ENCODE measurements around the gene SH3RF3. TPM values are rescaled to one million over a fixed set of nuclear protein-coding genes. Genes with fewer than 3 reads are reported as not detected.

Gene SH3RF3
- total and polyA plus RNA-seq, 2 donors (not counting 1 experiment from before 2014, with no cell fraction given): 8.3 to 10.1 TPM

- Histone ChIP-seq H3K36me3 (ENCODE audit: control insufficient read depth, insufficient read depth, low read length) (no peaks in the 10 kb centered on the region), H4K20me1 (ENCODE audit: control insufficient read depth, extremely low read depth, insufficient read depth, low read length) (no peaks in the 10 kb centered on the region), H3K79me2 (ENCODE audit: control insufficient read depth, insufficient read depth, low read length) (peaks cover 45% of the 10 kb centered on the region), H3K9ac (ENCODE audit: insufficient read depth, low read length) (no peak overlapping the region), H3K4me3 (replicated peaks in 1 of 4; ENCODE audit: control extremely low read depth in 1 of 4, insufficient read depth in 1 of 4, low read depth in 3 of 4, low read length in 4 of 4) (no peak overlapping the region), H2AFZ (ENCODE audit: low read length) (no peak overlapping the region), H3K4me2 (ENCODE audit: extremely low read depth, insufficient read depth, low read length) (peak overlapping the region; percentile 62), H3K27me3 (ENCODE audit: control insufficient read depth, insufficient read depth, low read length) (no peaks in the 10 kb centered on the region), H3K4me1 (ENCODE audit: control insufficient read depth, extremely low read depth, insufficient read depth, low read length) (peaks cover 31% of the 10 kb centered on the region), H3K9me3 (ENCODE audit: control insufficient read depth, insufficient read depth, low read depth, low read length) (no peaks in the 10 kb centered on the region), H3K27ac (ENCODE audit: insufficient read depth, low read length) (peak overlapping the region; percentile 3)
- peak in 1 of 2 donors; percentile 70 for DNase-seq (ENCODE audit: low read depth in 2 of 2)
- TF ChIP-seq, protein P1, sequence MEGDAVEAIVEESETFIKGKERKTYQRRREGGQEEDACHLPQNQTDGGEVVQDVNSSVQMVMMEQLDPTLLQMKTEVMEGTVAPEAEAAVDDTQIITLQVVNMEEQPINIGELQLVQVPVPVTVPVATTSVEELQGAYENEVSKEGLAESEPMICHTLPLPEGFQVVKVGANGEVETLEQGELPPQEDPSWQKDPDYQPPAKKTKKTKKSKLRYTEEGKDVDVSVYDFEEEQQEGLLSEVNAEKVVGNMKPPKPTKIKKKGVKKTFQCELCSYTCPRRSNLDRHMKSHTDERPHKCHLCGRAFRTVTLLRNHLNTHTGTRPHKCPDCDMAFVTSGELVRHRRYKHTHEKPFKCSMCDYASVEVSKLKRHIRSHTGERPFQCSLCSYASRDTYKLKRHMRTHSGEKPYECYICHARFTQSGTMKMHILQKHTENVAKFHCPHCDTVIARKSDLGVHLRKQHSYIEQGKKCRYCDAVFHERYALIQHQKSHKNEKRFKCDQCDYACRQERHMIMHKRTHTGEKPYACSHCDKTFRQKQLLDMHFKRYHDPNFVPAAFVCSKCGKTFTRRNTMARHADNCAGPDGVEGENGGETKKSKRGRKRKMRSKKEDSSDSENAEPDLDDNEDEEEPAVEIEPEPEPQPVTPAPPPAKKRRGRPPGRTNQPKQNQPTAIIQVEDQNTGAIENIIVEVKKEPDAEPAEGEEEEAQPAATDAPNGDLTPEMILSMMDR (conservative IDR thresholded peaks at IDR 0.05 in 1 of 2, IDR thresholded peaks at IDR 0.05 in 1 of 2; ENCODE audit: low read depth in 1 of 2, low read length in 2 of 2): no peak
- TF ChIP-seq EZH2 (IDR thresholded peaks at IDR 0.05; ENCODE audit: low read length, missing control alignments): no peak
Observed at GRCh38 chr2:109166811-109167210, 37.8 kb downstream of the SH3RF3 start.

GRCh38 chr2:109168086-109168485, 39.1 kb downstream of the SH3RF3 start:
- no peak overlapping the region for H3K4me2 ChIP-seq (ENCODE audit: extremely low read depth, insufficient read depth, low read length)
- peak in 1 of 2 donors; percentile 45 for DNase-seq (ENCODE audit: low read depth in 2 of 2)
- H3K4me1 ChIP-seq (ENCODE audit: control insufficient read depth, extremely low read depth, insufficient read depth, low read length): peaks cover 40% of the 10 kb centered on the region
- no peaks in the 10 kb centered on the region for H3K36me3 ChIP-seq (ENCODE audit: control insufficient read depth, insufficient read depth, low read length)
- H3K9ac ChIP-seq (ENCODE audit: insufficient read depth, low read length): no peak overlapping the region
- H3K79me2 ChIP-seq (ENCODE audit: control insufficient read depth, insufficient read depth, low read length): peaks cover 45% of the 10 kb centered on the region
- H3K4me3 ChIP-seq (replicated peaks in 1 of 4; ENCODE audit: control extremely low read depth in 1 of 4, insufficient read depth in 1 of 4, low read depth in 3 of 4, low read length in 4 of 4): no peak overlapping the region
- no peak overlapping the region for H2AFZ ChIP-seq (ENCODE audit: low read length)
- H3K9me3 ChIP-seq (ENCODE audit: control insufficient read depth, insufficient read depth, low read depth, low read length): no peaks in the 10 kb centered on the region
- H3K27me3 ChIP-seq (ENCODE audit: control insufficient read depth, insufficient read depth, low read length): no peaks in the 10 kb centered on the region
- TF ChIP-seq EZH2 (IDR thresholded peaks at IDR 0.05; ENCODE audit: low read length, missing control alignments): no peak
- TF ChIP-seq, protein P1 (conservative IDR thresholded peaks at IDR 0.05 in 1 of 2, IDR thresholded peaks at IDR 0.05 in 1 of 2; ENCODE audit: low read depth in 1 of 2, low read length in 2 of 2): no peak
- H4K20me1 ChIP-seq (ENCODE audit: control insufficient read depth, extremely low read depth, insufficient read depth, low read length): no peaks in the 10 kb centered on the region
- no peak overlapping the region for H3K27ac ChIP-seq (ENCODE audit: insufficient read depth, low read length)

DNA sequence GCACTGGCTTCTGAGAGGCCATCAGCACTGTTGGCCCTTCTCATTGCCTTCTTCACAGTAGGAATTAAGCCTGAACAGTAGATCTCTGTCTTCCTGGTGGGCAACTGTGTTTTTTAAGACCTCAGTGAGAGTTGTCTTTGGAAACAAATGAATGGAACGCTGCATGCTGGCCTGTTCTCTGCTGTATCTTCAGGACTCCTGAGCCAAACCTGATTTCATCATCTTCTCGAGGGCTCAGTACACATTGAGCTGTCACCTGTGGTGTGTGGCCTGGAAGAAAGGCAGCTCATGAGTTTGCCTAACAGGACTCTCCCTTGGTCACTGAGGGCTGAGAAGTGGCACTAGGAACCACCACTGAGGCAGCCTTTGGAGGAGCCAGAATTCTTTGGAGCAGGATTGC, 39.7 kb downstream of the SH3RF3 start:
- Histone ChIP-seq H3K79me2 (ENCODE audit: control insufficient read depth, insufficient read depth, low read length) (peaks cover 52% of the 10 kb centered on the region), H2AFZ (ENCODE audit: low read length) (no peak overlapping the region), H3K9ac (ENCODE audit: insufficient read depth, low read length) (no peak overlapping the region), H3K27ac (ENCODE audit: insufficient read depth, low read length) (no peak overlapping the region), H3K27me3 (ENCODE audit: control insufficient read depth, insufficient read depth, low read length) (no peaks in the 10 kb centered on the region), H3K9me3 (ENCODE audit: control insufficient read depth, insufficient read depth, low read depth, low read length) (no peaks in the 10 kb centered on the region), H3K36me3 (ENCODE audit: control insufficient read depth, insufficient read depth, low read length) (no peaks in the 10 kb centered on the region), H3K4me2 (ENCODE audit: extremely low read depth, insufficient read depth, low read length) (no peak overlapping the region), H3K4me3 (replicated peaks in 1 of 4; ENCODE audit: control extremely low read depth in 1 of 4, insufficient read depth in 1 of 4, low read depth in 3 of 4, low read length in 4 of 4) (no peak overlapping the region), H4K20me1 (ENCODE audit: control insufficient read depth, extremely low read depth, insufficient read depth, low read length) (no peaks in the 10 kb centered on the region), H3K4me1 (ENCODE audit: control insufficient read depth, extremely low read depth, insufficient read depth, low read length) (peaks cover 46% of the 10 kb centered on the region)
- TF ChIP-seq, protein P1 (conservative IDR thresholded peaks at IDR 0.05 in 1 of 2, IDR thresholded peaks at IDR 0.05 in 1 of 2; ENCODE audit: low read depth in 1 of 2, low read length in 2 of 2): no peak
- no peak for TF ChIP-seq EZH2 (IDR thresholded peaks at IDR 0.05; ENCODE audit: low read length, missing control alignments)
- no peak for DNase-seq (ENCODE audit: low read depth in 2 of 2)

Data from fibroblast of lung (primary cell).